Stimulated activated CD4-positive, alpha-beta T cell treated with anti-CD3 and anti-CD28 coated beads, Interleukin-4, amount 100 ng/mL, for 24 hours (primary cell): ENCODE results near the gene ROBO2.

Experiments used
- DNase-seq: peaks from one replicate; pipeline ENCODE4 v3.0.0-alpha.2; 2020

ROBO2 gene

DNA sequence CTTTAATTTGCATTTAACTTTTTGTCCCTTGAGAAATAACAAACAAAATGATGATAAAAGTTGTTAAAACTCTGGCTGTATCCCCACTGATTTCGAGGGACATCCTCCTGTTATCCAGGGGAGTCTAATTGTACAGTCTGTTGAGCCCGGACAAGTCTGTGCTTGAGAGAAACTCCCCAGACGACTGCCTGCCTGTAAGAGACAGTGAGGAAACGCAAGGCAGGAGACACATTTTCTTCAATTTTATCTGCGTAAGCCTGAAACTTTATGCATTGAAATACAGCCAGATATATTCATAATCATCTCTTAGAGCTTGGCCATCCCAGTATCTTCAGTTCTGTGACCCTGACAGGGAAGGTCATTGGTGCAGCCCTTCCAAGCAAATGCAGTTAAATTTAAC is 97.7 kb downstream of the ROBO2 start:
- DNase-seq, result no peak

DNA sequence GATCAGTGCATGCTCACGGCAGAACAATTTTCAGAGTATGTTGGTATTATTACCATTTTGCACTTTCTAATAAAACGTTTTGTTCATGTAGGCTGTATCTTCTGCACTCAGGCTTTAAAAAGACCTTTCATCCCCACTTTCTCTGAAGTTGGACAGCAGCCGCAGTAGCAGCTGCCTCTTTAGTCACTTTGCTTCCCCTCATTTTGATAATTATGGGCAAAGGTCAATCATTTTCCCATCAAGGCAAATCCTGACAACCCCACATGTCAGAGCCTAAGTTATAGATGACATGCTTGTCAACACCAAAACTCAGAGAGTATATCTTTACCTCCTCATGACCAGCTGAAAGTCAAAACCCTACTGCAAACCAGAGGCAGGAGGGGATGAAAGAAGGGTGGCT is 99.7 kb downstream of the ROBO2 start:
- DNase-seq, result no peak

GRCh38 chr3:77141423-77141822 is 101.5 kb downstream of the ROBO2 start:
- no peak for DNase-seq

GRCh38 chr3:77142578-77142977 is 102.7 kb downstream of the ROBO2 start:
- no peak for DNase-seq

- DNase-seq, result no peak
These were observed 106.1 kb downstream of the ROBO2 start for GRCh38 chr3:77146004-77146403.

DNA sequence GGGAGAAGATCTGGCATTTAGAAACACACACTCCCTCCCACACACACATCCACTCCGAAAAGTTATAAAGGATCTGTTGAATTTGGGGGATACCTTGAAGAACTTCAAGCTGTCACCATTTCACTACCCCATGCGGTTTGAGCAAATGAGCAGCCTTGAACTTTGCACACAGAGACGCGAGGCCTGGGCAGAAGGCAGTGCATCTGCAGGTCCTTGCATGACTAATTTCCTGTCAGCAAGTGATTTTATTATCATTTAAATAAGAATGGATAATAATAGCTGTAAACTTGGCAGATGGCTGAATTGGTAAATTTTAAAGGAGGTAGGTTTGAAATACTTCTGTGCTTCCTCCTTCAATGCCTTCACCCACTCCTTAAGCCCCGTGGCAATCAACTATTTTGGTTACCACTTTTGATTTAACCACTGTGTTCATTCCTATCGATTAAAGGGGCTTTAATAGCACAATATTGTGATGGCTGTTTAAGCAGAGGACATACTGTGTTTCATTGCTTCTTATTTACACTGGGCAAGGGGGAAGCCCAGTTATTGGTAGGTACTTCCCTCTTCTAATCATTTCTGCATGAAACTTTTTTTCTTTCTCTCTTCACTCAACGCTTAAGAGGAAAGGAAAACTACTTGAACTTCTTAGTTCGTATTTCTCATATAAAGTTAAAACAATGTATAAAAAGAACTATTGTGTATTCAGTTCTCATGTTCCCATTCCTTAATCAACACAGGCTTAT is 108.1 kb downstream of the ROBO2 start:
- no peak for DNase-seq

GRCh38 chr3:77149382-77149781 is 109.5 kb downstream of the ROBO2 start:
- no peak for DNase-seq

DNA sequence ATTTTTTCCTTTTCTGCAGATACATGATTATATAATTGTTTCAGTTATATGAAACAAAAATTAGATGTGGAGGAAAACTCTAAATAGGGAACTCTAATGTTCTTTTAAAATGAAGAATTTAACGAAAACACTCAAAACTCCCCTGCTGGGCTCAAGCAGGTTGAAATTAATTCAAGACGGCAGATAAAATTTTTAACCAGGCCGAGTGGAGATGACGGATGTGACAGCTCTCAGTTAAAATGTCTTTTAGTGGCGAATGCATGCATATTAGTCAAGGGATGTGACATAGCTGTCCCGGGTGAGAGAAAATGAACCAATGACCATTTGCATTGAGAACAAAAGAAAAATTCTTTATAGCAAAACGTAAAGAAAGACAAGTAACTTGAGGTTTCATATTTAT is 110.1 kb downstream of the ROBO2 start:
- DNase-seq, result no peak

DNA sequence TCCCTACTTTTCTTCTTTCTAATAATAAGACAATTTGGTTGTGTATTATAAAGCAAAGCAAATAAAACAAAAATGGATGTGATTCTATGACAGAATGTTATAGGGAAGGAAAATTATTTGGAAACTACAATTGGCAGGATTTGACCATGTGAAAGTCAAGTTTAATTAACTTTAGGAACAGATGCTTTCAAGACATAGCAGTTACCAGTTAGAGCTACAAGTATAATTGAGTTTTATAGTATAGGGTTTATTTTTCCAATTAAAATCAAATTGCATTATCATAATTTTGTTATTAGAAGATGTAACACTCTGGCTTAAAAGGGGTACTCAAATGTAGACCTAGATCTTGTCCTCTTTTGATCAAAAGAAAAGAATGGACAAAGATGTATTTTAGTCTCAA is 110.9 kb downstream of the ROBO2 start:
- DNase-seq, result no peak

DNA sequence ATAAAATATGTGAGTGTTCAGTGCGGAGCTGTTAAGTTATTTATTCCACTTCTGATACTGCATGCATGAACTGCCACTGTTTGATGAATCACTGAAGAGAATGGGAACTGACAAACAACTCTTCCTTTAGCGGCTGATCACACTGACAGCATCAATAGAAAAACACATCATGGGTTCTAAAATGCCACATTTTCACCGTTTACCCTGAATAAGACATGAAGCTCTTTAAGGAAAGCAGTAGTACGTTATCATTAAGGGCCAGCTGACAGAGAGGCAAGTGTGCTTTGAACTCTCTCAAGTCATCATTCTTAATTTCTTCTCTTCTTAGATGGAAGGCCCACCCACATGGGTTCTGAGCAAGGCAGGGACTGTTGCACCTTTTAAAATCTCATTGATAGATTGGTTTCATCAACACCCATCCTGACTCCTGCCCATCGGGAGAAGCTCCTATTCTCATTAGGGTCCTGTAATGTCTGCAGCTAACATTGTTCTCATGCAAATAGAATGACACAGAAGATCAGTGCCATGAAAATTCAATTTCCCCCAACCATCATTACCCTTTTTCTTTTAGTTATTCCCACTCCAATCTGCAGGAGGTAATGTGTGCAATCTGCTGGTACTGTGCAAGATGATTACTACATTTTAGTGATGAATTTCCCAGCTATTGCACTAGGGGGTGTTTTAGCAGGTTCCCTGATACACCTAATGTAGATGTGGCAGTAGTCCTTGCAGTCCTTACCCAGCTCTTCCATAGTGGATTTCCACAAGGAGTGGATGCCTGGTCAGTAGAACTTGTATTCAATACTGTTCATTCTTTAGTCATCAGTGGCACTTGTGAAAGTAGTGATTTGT is 119.1 kb downstream of the ROBO2 start:
- DNase-seq, result no peak

- DNase-seq, result no peak
These were observed 121.1 kb downstream of the ROBO2 start for GRCh38 chr3:77160931-77161497.

- no peak for DNase-seq
These were observed 129.9 kb downstream of the ROBO2 start for GRCh38 chr3:77169823-77170222.

DNA sequence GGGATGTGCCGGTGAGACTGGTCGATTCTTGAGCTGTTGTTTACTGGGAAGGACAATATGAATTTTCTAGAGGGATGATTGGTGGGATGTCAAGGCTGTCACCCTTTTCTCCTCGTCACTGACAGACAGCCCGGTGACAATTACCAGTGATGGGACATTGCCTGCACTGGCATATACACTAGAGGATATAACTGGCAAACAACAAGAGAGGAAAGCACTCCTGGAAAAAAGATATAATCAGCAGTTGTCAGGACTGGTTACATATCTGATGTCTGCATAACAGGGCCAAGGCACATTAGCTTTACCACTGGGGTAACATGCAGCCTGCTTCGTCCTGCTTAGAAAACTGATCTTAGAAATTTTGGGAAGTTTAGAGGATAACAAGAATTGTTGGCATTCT is 131.1 kb downstream of the ROBO2 start:
- no peak for DNase-seq

DNA sequence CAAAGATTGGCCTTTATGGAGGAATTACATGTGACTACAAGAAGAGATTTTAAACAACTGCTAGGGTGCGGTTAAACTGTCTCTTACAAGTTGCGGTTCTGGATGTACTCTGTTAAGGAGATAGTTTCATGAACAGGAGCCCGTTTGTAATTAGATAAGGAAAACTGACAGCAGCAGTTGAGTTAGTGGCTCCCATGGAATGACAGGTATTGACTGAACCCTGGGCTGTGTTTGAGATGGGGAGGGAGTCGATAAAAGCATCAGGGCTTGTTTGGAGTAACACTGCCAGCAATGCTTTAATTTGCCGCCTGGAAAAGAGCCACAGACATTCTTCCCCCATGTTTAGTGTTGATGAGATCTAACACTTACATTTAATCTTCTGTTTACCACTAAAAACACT is 139.9 kb downstream of the ROBO2 start:
- no peak for DNase-seq

DNA sequence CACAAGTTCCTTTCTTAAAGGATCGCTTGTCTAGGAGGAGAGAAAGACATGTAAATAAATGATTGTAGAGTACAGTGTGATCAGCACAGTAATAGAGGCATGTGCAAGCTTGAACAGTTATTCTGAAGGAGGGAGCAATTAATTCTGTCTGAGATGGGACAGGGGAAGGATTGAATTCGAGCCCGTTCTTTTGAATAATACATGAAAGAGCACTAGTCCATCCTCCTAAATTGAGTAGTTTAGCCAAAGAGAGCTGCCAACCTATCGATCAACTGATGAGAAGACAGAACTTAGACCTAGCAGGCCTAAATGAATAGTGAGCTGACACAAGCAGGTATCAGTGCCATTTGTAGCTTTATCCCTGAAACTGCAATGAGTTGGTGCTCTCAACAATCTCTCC is 142.4 kb downstream of the ROBO2 start:
- DNase-seq, result no peak

- DNase-seq, result no peak
These were observed 146.4 kb downstream of the ROBO2 start for GRCh38 chr3:77186319-77186718.

DNA sequence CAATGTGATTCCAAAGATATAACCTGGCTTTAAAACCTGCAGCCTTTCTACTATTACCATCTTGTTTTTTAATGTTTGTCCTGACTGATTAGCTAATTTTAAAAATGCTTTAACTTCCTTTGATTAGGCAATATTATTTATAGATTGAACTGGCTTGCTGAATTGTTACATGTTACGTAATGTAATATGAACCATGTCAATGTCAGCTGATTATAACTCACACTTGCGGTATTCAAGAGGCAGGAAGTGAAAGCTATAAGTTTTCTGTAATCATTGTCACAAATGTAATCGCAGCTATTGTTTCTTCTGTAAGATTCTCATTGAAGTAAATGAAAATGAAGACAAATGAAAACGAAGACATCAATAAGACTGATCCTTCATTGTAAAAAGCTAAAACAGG is 146.8 kb downstream of the ROBO2 start:
- no peak for DNase-seq

GRCh38 chr3:77188210-77188609 is 148.3 kb downstream of the ROBO2 start:
- no peak for DNase-seq

DNA sequence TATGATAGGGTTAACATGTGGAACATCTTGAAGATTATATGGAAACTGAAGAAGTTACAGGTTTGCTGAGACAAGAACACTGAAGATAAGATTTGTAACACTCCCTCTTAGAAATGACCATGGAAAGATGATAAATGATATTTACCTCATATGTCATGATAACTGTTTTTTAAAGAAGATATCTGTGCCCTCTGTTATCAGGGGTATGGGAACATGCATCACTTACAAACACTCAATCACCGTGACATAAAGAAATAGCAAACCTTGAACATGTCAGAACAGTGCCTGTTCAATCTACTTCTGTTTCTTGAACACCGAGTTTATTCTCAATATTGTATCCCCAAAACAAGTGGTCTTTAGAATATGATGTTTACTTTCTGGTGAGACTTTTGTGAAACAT is 149.4 kb downstream of the ROBO2 start:
- DNase-seq, result no peak

DNA sequence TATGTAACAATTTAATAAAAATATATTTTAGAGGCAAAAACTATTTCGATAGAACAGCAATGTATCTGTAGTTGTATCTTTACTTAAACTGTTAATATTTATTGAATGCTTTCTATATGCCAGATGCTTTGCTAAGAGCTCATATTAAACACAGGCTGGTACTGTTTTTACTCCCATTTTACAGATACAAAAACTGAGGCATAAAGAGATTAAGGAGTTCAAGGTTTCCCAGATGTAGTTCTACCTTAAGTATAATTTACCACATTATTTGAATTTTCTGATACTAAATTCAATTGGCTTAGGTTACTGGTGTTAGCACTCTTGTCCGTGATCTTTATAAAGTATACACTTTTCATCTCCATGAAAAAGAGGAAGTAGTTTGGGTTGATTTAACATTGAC is 149.8 kb downstream of the ROBO2 start:
- DNase-seq, result no peak

GRCh38 chr3:77190374-77190773 is 150.5 kb downstream of the ROBO2 start:
- DNase-seq, result no peak

GRCh38 chr3:77191014-77191413 is 151.1 kb downstream of the ROBO2 start:
- DNase-seq, result no peak

DNA sequence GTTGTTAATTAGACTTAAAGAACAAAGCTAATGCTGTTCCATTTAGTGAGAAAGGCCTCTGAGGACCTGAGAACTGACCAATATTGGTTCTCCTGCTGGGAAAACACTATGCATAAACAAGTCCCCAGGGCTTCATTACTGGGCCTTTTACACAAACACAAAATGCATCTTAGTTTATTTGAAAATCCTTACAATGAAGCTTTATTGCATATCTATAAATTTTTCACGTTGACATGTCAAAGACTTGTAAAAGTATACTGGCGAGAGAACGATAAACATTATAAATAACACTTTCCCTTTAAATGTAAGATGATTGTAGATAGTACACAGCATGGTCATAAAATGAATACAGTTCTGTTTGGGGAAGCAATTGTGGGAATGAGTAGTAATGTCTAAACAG is 151.7 kb downstream of the ROBO2 start:
- DNase-seq, result no peak
